K562 (cell line): ENCODE data around the gene DNAJC11. TPM values are rescaled to one million over a fixed set of nuclear protein-coding genes. Genes with fewer than 3 reads are reported as not detected.

ENCODE experiments used
- AFF4 ChIP-seq: sonication (generic); formaldehyde crosslinking; IDR thresholded peaks from 2 replicates; pipeline ENCODE4 v1.8.0; 2023; ENCODE audit warnings: mild to moderate bottlenecking, missing genetic modification reagents
- GABPB1 ChIP-seq: sonication (generic); formaldehyde crosslinking; IDR thresholded peaks from 2 replicates; pipeline ENCODE4 v1.8.0; 2022; ENCODE audit warnings: mild to moderate bottlenecking, missing genetic modification reagents
- HOMEZ ChIP-seq: fragments of 250-450 bp; sonication (Bioruptor Pico); IDR thresholded peaks from 2 replicates; pipeline ENCODE4 v1.4.0; 2020; ENCODE audit warnings: mild to moderate bottlenecking, moderate library complexity
- IFI16 ChIP-seq: fragments of 250-450 bp; sonication (Bioruptor Pico); IDR thresholded peaks from 2 replicates; pipeline ENCODE4 v2.1.2; 2022; ENCODE audit warnings: mild to moderate bottlenecking, inconsistent platforms
- KAT7 ChIP-seq: sonication (generic); formaldehyde crosslinking; IDR thresholded peaks from 2 replicates; pipeline ENCODE4 v1.8.0; 2022; ENCODE audit warnings: missing genetic modification reagents, mild to moderate bottlenecking, borderline replicate concordance
- POLR2G ChIP-seq: fragments of 200-400 bp; formaldehyde crosslinking; IDR thresholded peaks from 2 replicates; pipeline ENCODE4 v1.6.1; 2017; ENCODE audit warnings: low read depth, mild to moderate bottlenecking, antibody characterized with exemption, low read length, moderate library complexity
- PTTG1 ChIP-seq: fragments of 450-650 bp; IDR thresholded peaks from 2 replicates; pipeline ENCODE4 v1.6.1; 2016; ENCODE audit warnings: low read depth, mild to moderate bottlenecking, missing genetic modification characterization, missing compliant biosample characterization
- RFX7 ChIP-seq: fragments of 250-450 bp; sonication (Bioruptor Pico); IDR thresholded peaks from 2 replicates; pipeline ENCODE4 v1.5.1; 2021; ENCODE audit warnings: mild to moderate bottlenecking
- TEAD4 ChIP-seq, 2 experiments: sonication (generic) in 1 of 2; formaldehyde crosslinking in 1 of 2; IDR thresholded peaks; 2 replicates each; pipeline versions ENCODE4 v1.6.1 to v1.8.0; 2012 to 2022; ENCODE audit warnings: borderline replicate concordance in 1 of 2, inconsistent platforms in 1 of 2, low read length in 1 of 2, mild to moderate bottlenecking in 1 of 2, missing genetic modification reagents in 1 of 2
- ZBTB11 ChIP-seq, 3 experiments: fragments of 200-800 bp in 1 of 3; fragments of 250-450 bp in 1 of 3; fragments of 450-650 bp in 1 of 3; sonication (Bioruptor Pico) in 1 of 3; sonication (Bioruptor generic) in 1 of 3; formaldehyde crosslinking in 1 of 3; IDR thresholded peaks; 2 replicates each; pipeline versions ENCODE4 v1.6.1 to v1.8.0; 2016 to 2022; ENCODE audit warnings: mild to moderate bottlenecking in 2 of 3, missing genetic modification characterization in 2 of 3, missing compliant biosample characterization in 1 of 3, moderate library complexity in 1 of 3
- ZNF507 ChIP-seq: conservative IDR thresholded peaks from 2 replicates; pipeline ENCODE4 v1.6.1; 2017; ENCODE audit warnings: missing genetic modification characterization, missing compliant biosample characterization
- polyA plus RNA-seq, 8 experiments: library from polyadenylated mRNA; depleted of rRNA in 4 of 8; stranded (reverse) in 5 of 8; unstranded in 3 of 8; fragments of >200 nt; fragmentation: Nextera tagmentation in 2 of 8; fragmentation: Illumina TruSeq in 1 of 8; extraction: Ambion mirVana in 2 of 8; extraction: Trizol in 1 of 8; gene quantifications; 2 replicates each; pipeline versions ENCODE4 v1.2.1 to v1.2.3, GENCODE V29; 2011 to 2014; ENCODE audit warnings: inconsistent platforms in 1 of 8, missing spikeins in 1 of 8
- total RNA-seq, 7 experiments: library from RNA; depleted of rRNA in 6 of 7; stranded (reverse); fragments of >200 nt in 6 of 7; fragmentation: Illumina TruSeq in 2 of 7; extraction: Trizol in 2 of 7; gene quantifications; 2 replicates each; pipeline versions ENCODE4 v1.2.1 to v1.2.3, GENCODE V29; 2011 to 2021; ENCODE audit warnings: low replicate concordance in 1 of 7
- TF ChIP-seq, protein P1 (sequence below): conservative IDR thresholded peaks from 2 replicates; pipeline ENCODE4 v1.6.1; 2011; ENCODE audit warnings: low read depth, mild to moderate bottlenecking, low read length; ENCODE audit not compliant: control insufficient read depth
- TF ChIP-seq, protein P2 (sequence below): sonication (generic); formaldehyde crosslinking; IDR thresholded peaks from 2 replicates; pipeline ENCODE4 v1.8.1; 2023; ENCODE audit warnings: mild to moderate bottlenecking, missing genetic modification reagents

The DNAJC11 gene
- total and polyA plus RNA-seq, 9 of the 15 experiments (the other 6 are each of a cell fraction or from before 2014, with no cell fraction given) = 14.1 to 123 (median 76.6) TPM

- 0 out of 2 replicates have a peak, but pooled peaks have one; percentile 35 for TF ChIP-seq POLR2G
- TF ChIP-seq ZNF507 (tag) = no peak
- TF ChIP-seq, protein P1, sequence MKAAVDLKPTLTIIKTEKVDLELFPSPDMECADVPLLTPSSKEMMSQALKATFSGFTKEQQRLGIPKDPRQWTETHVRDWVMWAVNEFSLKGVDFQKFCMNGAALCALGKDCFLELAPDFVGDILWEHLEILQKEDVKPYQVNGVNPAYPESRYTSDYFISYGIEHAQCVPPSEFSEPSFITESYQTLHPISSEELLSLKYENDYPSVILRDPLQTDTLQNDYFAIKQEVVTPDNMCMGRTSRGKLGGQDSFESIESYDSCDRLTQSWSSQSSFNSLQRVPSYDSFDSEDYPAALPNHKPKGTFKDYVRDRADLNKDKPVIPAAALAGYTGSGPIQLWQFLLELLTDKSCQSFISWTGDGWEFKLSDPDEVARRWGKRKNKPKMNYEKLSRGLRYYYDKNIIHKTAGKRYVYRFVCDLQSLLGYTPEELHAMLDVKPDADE = peak; percentile 23
- TF ChIP-seq AFF4 (CRISPR knock-in tag) = peak; percentile 69; the same call in 1 of the 2 replicates
- TF ChIP-seq KAT7 (CRISPR knock-in tag) = peak; percentile 68
- 0 out of 2 replicates have a peak, but pooled peaks have one; percentile 5 for TF ChIP-seq TEAD4 (IDR thresholded peaks at IDR 0.05; ENCODE audit: low read length)
- no peak for TF ChIP-seq TEAD4 (CRISPR knock-in tag; IDR thresholded peaks at IDR 0.05; ENCODE audit: borderline replicate concordance)
- TF ChIP-seq PTTG1 = no peak
- peak in 1 of 3 experiments; percentile 62; a peak in 1 of 6 replicates for TF ChIP-seq ZBTB11 (CRISPR knock-in tag; IDR thresholded peaks at IDR 0.05)
- no peak for TF ChIP-seq IFI16 (CRISPR knock-in tag)
- TF ChIP-seq, protein P2, sequence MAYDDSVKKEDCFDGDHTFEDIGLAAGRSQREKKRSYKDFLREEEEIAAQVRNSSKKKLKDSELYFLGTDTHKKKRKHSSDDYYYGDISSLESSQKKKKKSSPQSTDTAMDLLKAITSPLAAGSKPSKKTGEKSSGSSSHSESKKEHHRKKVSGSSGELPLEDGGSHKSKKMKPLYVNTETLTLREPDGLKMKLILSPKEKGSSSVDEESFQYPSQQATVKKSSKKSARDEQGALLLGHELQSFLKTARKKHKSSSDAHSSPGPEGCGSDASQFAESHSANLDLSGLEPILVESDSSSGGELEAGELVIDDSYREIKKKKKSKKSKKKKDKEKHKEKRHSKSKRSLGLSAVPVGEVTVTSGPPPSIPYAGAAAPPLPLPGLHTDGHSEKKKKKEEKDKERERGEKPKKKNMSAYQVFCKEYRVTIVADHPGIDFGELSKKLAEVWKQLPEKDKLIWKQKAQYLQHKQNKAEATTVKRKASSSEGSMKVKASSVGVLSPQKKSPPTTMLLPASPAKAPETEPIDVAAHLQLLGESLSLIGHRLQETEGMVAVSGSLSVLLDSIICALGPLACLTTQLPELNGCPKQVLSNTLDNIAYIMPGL (CRISPR knock-in tag) = 0 out of 2 replicates have a peak, but pooled peaks have one; percentile 18
- TF ChIP-seq RFX7 (CRISPR knock-in tag) = no peak
- no peak for TF ChIP-seq HOMEZ (CRISPR knock-in tag)
- peak; percentile 10; the same call in 1 of the 2 replicates for TF ChIP-seq GABPB1
Measured at GRCh38 chr1:6600410-6601048, 101.1 kb downstream of the DNAJC11 start (continued).
